ENCODE data around the gene C3.

- TF ChIP-seq CTCF (IDR thresholded peaks at IDR 0.05) (no peak), POLR2A (IDR thresholded peaks at IDR 0.05) (no peak)
Measured at GRCh38 chr19:6700586-6701316, 19.7 kb downstream of the C3 start.
